Gastroesophageal sphincter (tissue), 4 donors: ENCODE data around the gene MAP7. TPM values are rescaled to one million over a fixed set of nuclear protein-coding genes. Genes with fewer than 3 reads are reported as not detected.
"Not testable (repeated sequence)": the region's sequence is repeated elsewhere in the genome, so short reads cannot be mapped to it uniquely, and the experiment has no call there.

ENCODE experiments used
- ATAC-seq: fragments of 150-250 bp; one replicate; pipeline ENCODE4 v1.9.1; 2016; ENCODE audit warnings: mild to moderate bottlenecking, moderate library complexity
- H3K27ac ChIP-seq, 4 donors: fragments of 200-600 bp; sonication (generic) in 3 of 4; 1 replicate in 3 of 4; 2 replicates in 1 of 4; pipeline ENCODE4 v1.5.1; 2016 to 2019
- H3K27me3 ChIP-seq: fragments of 200-600 bp; sonication (generic); one replicate; pipeline ENCODE4 v1.5.1; 2019
- H3K36me3 ChIP-seq, 2 donors: fragments of 200-600 bp; sonication (generic); one replicate each; pipeline ENCODE4 v1.5.1; 2019; ENCODE audit warnings: control low read depth in 1 of 2
- H3K4me1 ChIP-seq, 3 donors: fragments of 200-600 bp; sonication (generic); 1 replicate in 2 of 3; 2 replicates in 1 of 3; pipeline ENCODE4 v1.5.1; 2016 to 2019; ENCODE audit warnings: control low read depth in 2 of 3
- H3K4me3 ChIP-seq, 2 donors: fragments of 200-600 bp; sonication (generic); one replicate each; pipeline ENCODE4 v1.5.1; 2019; ENCODE audit warnings: mild to moderate bottlenecking in 1 of 2, moderate library complexity in 1 of 2
- H3K9me3 ChIP-seq, 3 donors: fragments of 200-600 bp; sonication (generic); one replicate each; pipeline ENCODE4 v1.5.1; 2017 to 2019; ENCODE audit warnings: control low read depth in 2 of 3
- EP300 ChIP-seq: sonication (generic); formaldehyde crosslinking; IDR thresholded peaks from one replicate; pipeline ENCODE4 v1.6.1; 2017; ENCODE audit warnings: antibody characterized with exemption, mild to moderate bottlenecking
- POLR2A ChIP-seq, 2 donors: fragments of 450-650 bp; IDR thresholded peaks; one replicate each; pipeline ENCODE4 v1.6.1; 2017; ENCODE audit warnings: antibody characterized with exemption in 2 of 2, mild to moderate bottlenecking in 2 of 2, moderate library complexity in 1 of 2
- POLR2AphosphoS5 ChIP-seq: sonication (generic); formaldehyde crosslinking; IDR thresholded peaks from one replicate; pipeline ENCODE4 v1.6.1; 2017; ENCODE audit warnings: antibody characterized with exemption
- WGBS, 2 donors: methylation state at CpG; one replicate each; pipeline ENCODE4 v1.1.5; 2018; ENCODE audit warnings: low coverage in 1 of 2; 5-methylcytosine and 5-hydroxymethylcytosine counted together
- total RNA-seq, 4 donors: library from RNA; depleted of rRNA; stranded (reverse); fragments of >200 nt; gene quantifications; one replicate each; pipeline ENCODE4 v1.1.0, GENCODE V29; 2016
- TF ChIP-seq, protein P1 (sequence below), 4 experiments: fragments of 200-600 bp in 2 of 4; fragments of 450-650 bp in 2 of 4; sonication (generic) in 1 of 4; IDR thresholded peaks; one replicate each; pipeline ENCODE4 v1.5.1; 2017 to 2019; ENCODE audit warnings: antibody characterized with exemption in 4 of 4, mild to moderate bottlenecking in 2 of 4, moderate library complexity in 2 of 4

Gene MAP7
- total RNA-seq, 4 donors from 2014 or later = 1.1 to 6.7 (median 4.3) TPM

DNA sequence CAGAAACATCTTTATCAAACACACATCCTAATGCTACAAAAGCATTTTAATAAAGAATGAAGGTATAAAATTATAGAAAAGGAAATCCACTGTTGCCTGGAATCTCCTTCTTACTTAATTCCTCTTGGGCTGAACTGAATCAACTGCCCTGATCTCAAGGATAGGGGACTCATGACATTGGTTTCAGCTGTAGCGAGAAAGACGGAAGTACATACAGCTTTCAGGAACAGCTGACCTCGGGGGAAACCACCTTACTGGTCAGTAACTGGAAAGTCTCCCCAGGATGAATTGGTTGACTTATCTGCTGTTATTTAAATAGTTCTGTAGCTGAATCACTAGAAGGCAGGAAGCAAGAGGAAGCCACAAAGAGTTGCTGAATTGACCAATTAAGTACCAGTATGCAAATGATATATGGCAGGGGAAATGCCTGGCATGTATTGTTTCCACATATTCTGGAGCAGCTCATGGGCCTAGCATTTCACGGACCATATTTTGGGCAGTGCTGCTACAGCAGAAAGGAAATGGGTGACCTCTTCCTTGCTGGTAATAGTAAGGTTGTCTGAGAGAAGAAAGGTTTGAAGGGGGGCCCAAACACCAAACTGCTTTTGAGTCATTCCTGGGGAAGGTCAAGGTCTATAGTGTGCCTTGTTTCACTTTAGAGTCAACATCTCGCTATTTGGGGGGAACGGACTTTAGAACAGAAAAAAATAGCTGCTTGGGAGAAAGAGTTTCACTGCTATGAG, 43.7 kb upstream of the MAP7 start:
- no peak overlapping the region for H3K27ac ChIP-seq
- H3K27me3 ChIP-seq = no peaks in the 10 kb centered on the region
- H3K4me3 ChIP-seq = no peak overlapping the region
- WGBS, 2 donors = 54 to 66% methylated on average over 4 to 6 of the region's 6 CpGs
- peak; percentile 4 for TF ChIP-seq POLR2AphosphoS5
- TF ChIP-seq POLR2A (IDR thresholded peaks at IDR 0.05) = no peak
- no peak for TF ChIP-seq EP300
- TF ChIP-seq, protein P1, sequence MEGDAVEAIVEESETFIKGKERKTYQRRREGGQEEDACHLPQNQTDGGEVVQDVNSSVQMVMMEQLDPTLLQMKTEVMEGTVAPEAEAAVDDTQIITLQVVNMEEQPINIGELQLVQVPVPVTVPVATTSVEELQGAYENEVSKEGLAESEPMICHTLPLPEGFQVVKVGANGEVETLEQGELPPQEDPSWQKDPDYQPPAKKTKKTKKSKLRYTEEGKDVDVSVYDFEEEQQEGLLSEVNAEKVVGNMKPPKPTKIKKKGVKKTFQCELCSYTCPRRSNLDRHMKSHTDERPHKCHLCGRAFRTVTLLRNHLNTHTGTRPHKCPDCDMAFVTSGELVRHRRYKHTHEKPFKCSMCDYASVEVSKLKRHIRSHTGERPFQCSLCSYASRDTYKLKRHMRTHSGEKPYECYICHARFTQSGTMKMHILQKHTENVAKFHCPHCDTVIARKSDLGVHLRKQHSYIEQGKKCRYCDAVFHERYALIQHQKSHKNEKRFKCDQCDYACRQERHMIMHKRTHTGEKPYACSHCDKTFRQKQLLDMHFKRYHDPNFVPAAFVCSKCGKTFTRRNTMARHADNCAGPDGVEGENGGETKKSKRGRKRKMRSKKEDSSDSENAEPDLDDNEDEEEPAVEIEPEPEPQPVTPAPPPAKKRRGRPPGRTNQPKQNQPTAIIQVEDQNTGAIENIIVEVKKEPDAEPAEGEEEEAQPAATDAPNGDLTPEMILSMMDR (IDR thresholded peaks at IDR 0.05) = no peak
- peaks cover 0 to 2% (median 0%) of the 10 kb centered on the region in 3 donors for H3K4me1 ChIP-seq
- peak; percentile 44 for ATAC-seq
- H3K9me3 ChIP-seq = no peaks in the 10 kb centered on the region
- peaks cover 0 to 59% of the 10 kb centered on the region in 2 donors for H3K36me3 ChIP-seq

DNA sequence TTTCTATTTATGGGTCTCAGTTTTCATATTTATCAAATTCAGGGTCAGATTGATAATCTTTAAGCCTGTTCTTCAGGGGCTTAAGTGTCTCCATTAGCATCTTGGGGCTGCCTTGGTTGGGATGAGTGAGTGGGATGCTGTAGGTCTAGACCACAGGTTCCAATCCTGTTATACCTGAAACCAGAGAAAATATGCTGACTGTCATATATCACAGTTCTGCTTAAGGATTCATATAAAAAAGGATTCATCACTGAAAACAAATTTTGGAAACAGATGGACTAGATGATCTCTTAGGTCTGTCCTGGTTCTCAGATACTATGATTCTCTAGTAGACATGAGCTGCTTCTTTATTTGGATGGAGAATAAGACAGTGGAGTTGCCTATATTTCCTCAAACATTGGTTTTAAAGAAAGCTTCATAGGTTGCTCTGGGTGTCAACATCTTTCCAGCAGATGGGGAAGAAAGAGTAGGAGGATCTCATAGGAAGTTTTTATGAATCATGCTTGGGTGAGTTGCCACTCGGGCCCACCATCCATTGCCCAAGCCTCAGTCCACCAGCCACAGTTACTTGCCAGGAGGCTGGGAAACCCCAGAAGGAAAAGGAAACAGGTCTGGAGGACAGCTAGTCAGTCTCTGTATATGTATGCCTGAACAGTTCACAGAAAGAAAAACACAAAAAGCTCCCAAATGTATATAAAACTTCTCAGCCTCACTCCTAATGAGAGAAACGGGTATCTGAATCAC, 42.9 kb upstream of the MAP7 start:
- TF ChIP-seq, protein P1 (IDR thresholded peaks at IDR 0.05) = no peak
- TF ChIP-seq EP300 = no peak
- TF ChIP-seq POLR2A (IDR thresholded peaks at IDR 0.05) = no peak
- no peak for TF ChIP-seq POLR2AphosphoS5
- no peaks in the 10 kb centered on the region for H3K9me3 ChIP-seq
- no peak overlapping the region for H3K4me3 ChIP-seq
- WGBS, 2 donors = 59 to 88% methylated on average over 2 of the region's 2 CpGs
- no peaks in the 10 kb centered on the region for H3K27me3 ChIP-seq
- no peak for ATAC-seq
- H3K27ac ChIP-seq = no peak overlapping the region
- H3K4me1 ChIP-seq = no peaks in the 10 kb centered on the region
- peaks cover 0 to 67% of the 10 kb centered on the region in 2 donors for H3K36me3 ChIP-seq

DNA sequence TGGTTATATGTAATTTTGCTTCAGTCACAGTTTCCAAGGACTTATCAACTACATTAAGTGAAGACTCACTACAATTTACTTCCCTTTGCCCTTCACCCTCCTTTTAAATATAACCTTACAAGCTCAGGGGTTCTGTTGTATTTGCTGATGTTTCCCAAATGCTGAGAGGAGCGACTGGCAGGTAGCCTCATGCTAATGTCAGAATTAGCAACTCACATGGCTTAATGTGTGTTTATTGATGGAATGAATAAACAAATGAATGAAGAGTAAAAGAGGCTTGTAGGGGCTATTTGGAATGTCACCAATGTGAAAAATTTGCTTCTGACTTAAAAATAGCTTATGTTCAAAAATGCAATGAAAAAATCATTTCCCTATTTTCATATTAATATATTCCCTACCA, 41.4 kb upstream of the MAP7 start:
- Histone ChIP-seq H3K27me3 (no peaks in the 10 kb centered on the region), H3K27ac (no peak overlapping the region), H3K36me3 (peaks cover 0 to 69% of the 10 kb centered on the region in 2 donors), H3K4me1 (peaks cover 0 to 5% (median 2%) of the 10 kb centered on the region in 3 donors), H3K9me3 (no peaks in the 10 kb centered on the region), H3K4me3 (no peak overlapping the region)
- 67 to 70% methylated on average over 1 of the region's 1 CpG for WGBS, 2 donors
- no peak for TF ChIP-seq POLR2AphosphoS5
- no peak for ATAC-seq

DNA sequence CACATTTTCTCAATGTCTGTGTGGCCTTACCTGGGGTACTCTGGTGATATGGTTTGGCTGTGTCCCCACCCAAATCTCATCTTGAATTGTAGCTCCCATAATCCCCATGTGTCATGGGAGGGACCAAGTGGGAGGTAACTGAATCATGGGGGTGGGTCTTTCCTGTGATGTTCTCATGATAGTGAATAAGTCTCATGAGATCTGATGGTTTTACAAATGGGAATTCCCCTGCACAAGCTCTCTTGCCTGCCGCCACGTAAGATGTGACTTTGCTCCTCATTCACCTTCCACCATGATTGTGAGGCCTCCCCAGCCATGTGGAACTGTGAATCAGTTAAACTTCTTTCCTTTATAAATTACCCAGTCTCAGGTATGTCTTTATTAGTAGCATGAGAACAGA, 40.6 kb upstream of the MAP7 start:
- Histone ChIP-seq H3K36me3 (peaks cover 0 to 61% of the 10 kb centered on the region in 2 donors), H3K4me1 (peaks cover 0 to 12% (median 3%) of the 10 kb centered on the region in 3 donors)
- not testable (repeated sequence) for H3K4me3 ChIP-seq, H3K9me3 ChIP-seq, ATAC-seq, H3K27me3 ChIP-seq, H3K27ac ChIP-seq
- 100% methylated on average over 2 of the region's 2 CpGs for WGBS, 2 donors

DNA sequence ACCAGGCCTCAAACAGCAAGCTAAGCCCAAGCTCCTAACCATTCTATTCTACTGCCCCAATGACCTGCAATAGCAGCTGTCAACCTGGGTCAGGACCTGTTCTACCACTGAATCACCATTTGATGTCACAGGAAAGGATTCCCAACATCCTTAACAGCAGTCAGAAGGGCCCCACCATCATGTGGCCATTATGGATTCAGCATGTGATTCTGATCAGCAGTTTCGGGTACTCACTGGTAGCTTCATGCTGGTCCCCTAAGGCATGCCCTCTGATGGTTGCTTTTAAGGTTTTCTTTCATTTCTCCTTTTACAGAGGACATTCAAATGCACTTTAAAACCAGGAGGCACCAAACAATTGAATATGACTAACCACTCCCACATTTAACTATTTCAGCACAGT, 37.3 kb upstream of the MAP7 start:
- TF ChIP-seq POLR2A (IDR thresholded peaks at IDR 0.05) (no peak), POLR2AphosphoS5 (no peak), EP300 (no peak)
- TF ChIP-seq, protein P1 (IDR thresholded peaks at IDR 0.05) = no peak
- WGBS, 2 donors = 100% methylated on average over 1 of the region's 1 CpG; no CpG with 5 or more reads in 1 of the 2 donors
- ATAC-seq = no peak
- Histone ChIP-seq H3K27me3 (no peaks in the 10 kb centered on the region), H3K4me3 (no peak overlapping the region), H3K27ac (peak overlapping the region in 2 of 4 donors; percentile 16 to 36), H3K36me3 (peaks cover 0 to 49% of the 10 kb centered on the region in 2 donors), H3K9me3 (no peaks in the 10 kb centered on the region), H3K4me1 (peaks cover 2 to 33% (median 10%) of the 10 kb centered on the region in 3 donors)
